DMS79 (cell line): Measurements from ENCODE around the gene FOXG1.
A peak's percentile ranks its signal among the peaks of the same experiment; 100 is the strongest.

Source experiments
- DNase-seq: peaks from one replicate; lab custom pipeline; 2025; lab: John Stamatoyannopoulos, UW

The FOXG1 gene

GRCh38 chr14:28766469-28766955 is at the start of gene FOXG1:
Gene FOXG1, plus strand, starts transcription at chr14:28766787. Its CDS starts 493 bp downstream, at chr14:28767280.
- peak; percentile 78 for DNase-seq

GRCh38 chr14:28719130-28719529 is 47.5 kb upstream of the FOXG1 start:
- no peak for DNase-seq

- no peak for DNase-seq
Observed at GRCh38 chr14:28731358-28731757, 35.2 kb upstream of the FOXG1 start.

- no peak for DNase-seq
Observed at GRCh38 chr14:28742171-28742846, 24.3 kb upstream of the FOXG1 start.

GRCh38 chr14:28744126-28744525 is 22.5 kb upstream of the FOXG1 start:
- no peak for DNase-seq

GRCh38 chr14:28745176-28745575 is 21.4 kb upstream of the FOXG1 start:
- no peak for DNase-seq

- no peak for DNase-seq
Observed at GRCh38 chr14:28746247-28746646, 20.3 kb upstream of the FOXG1 start.

GRCh38 chr14:28751467-28752058 is 15.0 kb upstream of the FOXG1 start:
- peak; percentile 12 for DNase-seq

- no peak for DNase-seq
Observed at GRCh38 chr14:28754209-28754985, 12.2 kb upstream of the FOXG1 start.

- DNase-seq, result no peak
Observed at GRCh38 chr14:28755198-28755815, 11.3 kb upstream of the FOXG1 start.

- DNase-seq, result no peak
Observed at GRCh38 chr14:28755884-28756268, 10.7 kb upstream of the FOXG1 start.

- no peak for DNase-seq
Observed at GRCh38 chr14:28756269-28756883, 10.2 kb upstream of the FOXG1 start.

GRCh38 chr14:28756884-28757570 is 9.6 kb upstream of the FOXG1 start:
- no peak for DNase-seq

GRCh38 chr14:28757786-28758185 is 8.8 kb upstream of the FOXG1 start:
- DNase-seq, result no peak

- no peak for DNase-seq
Observed at GRCh38 chr14:28758253-28758884, 8.2 kb upstream of the FOXG1 start.

GRCh38 chr14:28758885-28759652 is 7.5 kb upstream of the FOXG1 start:
- DNase-seq, result no peak

GRCh38 chr14:28759653-28760313 is 6.8 kb upstream of the FOXG1 start:
- no peak for DNase-seq

GRCh38 chr14:28760431-28760996 is 6.1 kb upstream of the FOXG1 start:
- no peak for DNase-seq
